Sciatic nerve (tissue), 1 donor: ENCODE data around the gene ACOX2. TPM values are rescaled to one million over a fixed set of nuclear protein-coding genes. Genes with fewer than 3 reads are reported as not detected.

Experiments used
- total RNA-seq: library from RNA; stranded (reverse); fragmentation: NEBNext Ultra II Directional; extraction: Animal tissue kit (Norgen Biotek cat#: 25700); gene quantifications from one replicate; pipeline ENCODE4 v1.2.1, GENCODE V29; 2021
- donor health status: DM: no; HTN: no; CAD: no.

ACOX2 gene
- total RNA-seq, 1 donor from 2014 or later: 31.0 TPM

Other genes starting within 250 kb of the ACOX2 start
- 12.5 TPM for gene RPP14, start 230.9 kb downstream of the ACOX2 start, total RNA-seq
- 12.9 TPM for gene HTD2, start 230.7 kb downstream of the ACOX2 start, total RNA-seq
- gene PXK, start 204.3 kb downstream of the ACOX2 start, total RNA-seq: 34.1 TPM
- 55.9 TPM for gene PDHB, start 103.4 kb downstream of the ACOX2 start, total RNA-seq
- gene KCTD6, start 45.1 kb downstream of the ACOX2 start, total RNA-seq: 13.7 TPM
- gene FAM107A, start 40.2 kb upstream of the ACOX2 start, total RNA-seq: 38.3 TPM
- not detected for gene FAM3D, start 129.6 kb upstream of the ACOX2 start, total RNA-seq